GM12878 (cell line): ENCODE data around the gene NLRC3. TPM values are rescaled to one million over a fixed set of nuclear protein-coding genes. Genes with fewer than 3 reads are reported as not detected.

ENCODE experiments used
- ATAC-seq: fragments of 200-7000 bp; cut with Tn5 transposase; 3 replicates; pipeline ENCODE4 v1.9.1; 2020; ENCODE audit warnings: mild to moderate bottlenecking, moderate library complexity
- BruUV-seq: library from RNA; stranded (reverse); fragments of 400-500 nt; replicated peaks from 2 replicates; lab custom pipeline; 2021; lab: Mats Ljungman, UMichigan
- CTCF ChIA-PET: fragments of 300-600 bp; sonication (Branson Sonifier 250); formaldehyde crosslinking; extraction: SDS; loops from one replicate; lab custom pipeline; 2021; ENCODE audit warnings: inconsistent platforms; lab: Yijun Ruan, JAX
- POLR2A ChIA-PET: fragments of 350-600 bp; formaldehyde crosslinking; extraction: SDS; loops from one replicate; lab custom pipeline; 2021; ENCODE audit warnings: inconsistent platforms; lab: Charles Lee
- RAD21 ChIA-PET: fragments of 300-600 bp; sonication (Branson Sonifier 250); formaldehyde crosslinking; loops from one replicate; lab custom pipeline; 2023; ENCODE audit warnings: antibody characterized with exemption; ENCODE audit not compliant: unreplicated experiment; lab: Charles Lee
- SMC1A ChIA-PET: fragments of 300-600 bp; sonication (Branson Sonifier 250); formaldehyde crosslinking; loops from one replicate; lab custom pipeline; 2023; ENCODE audit not compliant: unreplicated experiment, uncharacterized antibody; lab: Charles Lee
- DNase-seq: peaks from one replicate; pipeline ENCODE4 v3.0.0-alpha.2; 2011; ENCODE audit warnings: low read depth, low spot score
- FAIRE-seq: peaks from 3 replicates; lab custom pipeline; 2011; peaks lifted over from hg19 to GRCh38; lab: Jason Lieb, UNC
- H2AFZ ChIP-seq: 2 replicates; pipeline ENCODE4 v1.6.0; 2011; ENCODE audit warnings: low read depth, low read length, control low read depth; ENCODE audit not compliant: control insufficient read depth
- H3K27ac ChIP-seq: 2 replicates; pipeline ENCODE4 v1.5.1; 2011; ENCODE audit warnings: control low read depth; ENCODE audit not compliant: control insufficient read depth, insufficient read depth
- H3K27me3 ChIP-seq, 2 experiments: replicated peaks in 1 of 2; 2 replicates each; pipeline versions ENCODE4 v1.6.0 to v1.6.1; 2011; ENCODE audit warnings: low read length in 1 of 2; ENCODE audit not compliant: control insufficient read depth in 2 of 2, insufficient read depth in 2 of 2
- H3K36me3 ChIP-seq, 2 experiments: 2 replicates each; pipeline ENCODE4 v1.5.1; 2011; ENCODE audit warnings: low read length in 1 of 2; ENCODE audit not compliant: control insufficient read depth in 2 of 2, insufficient read depth in 2 of 2
- H3K4me1 ChIP-seq: 2 replicates; pipeline ENCODE4 v1.6.1; 2011; ENCODE audit warnings: mild to moderate bottlenecking, low read length, moderate library complexity, mixed read lengths; ENCODE audit not compliant: control insufficient read depth, insufficient read depth
- H3K4me2 ChIP-seq: 2 replicates; pipeline ENCODE4 v1.6.0; 2011; ENCODE audit warnings: control low read depth; ENCODE audit not compliant: control insufficient read depth, insufficient read depth
- H3K4me3 ChIP-seq: fragments of 200-600 bp; sonication (generic); 2 replicates; pipeline ENCODE4 v1.5.1; 2016
- H3K79me2 ChIP-seq: 2 replicates; pipeline ENCODE4 v1.6.0; 2011; ENCODE audit warnings: low read length; ENCODE audit not compliant: control insufficient read depth, insufficient read depth
- H3K9ac ChIP-seq: 2 replicates; pipeline ENCODE4 v1.8.0; 2011; ENCODE audit warnings: low read length, control low read depth, mixed read lengths; ENCODE audit not compliant: control insufficient read depth, insufficient read depth
- H3K9me3 ChIP-seq: replicated peaks from 3 replicates; pipeline ENCODE4 v1.5.1; 2011; ENCODE audit warnings: mild to moderate bottlenecking, low read length; ENCODE audit not compliant: control insufficient read depth, insufficient read depth
- H4K20me1 ChIP-seq: 2 replicates; pipeline ENCODE4 v1.6.0; 2011; ENCODE audit not compliant: control insufficient read depth, insufficient read depth
- CBX5 ChIP-seq: sonication (generic); IDR thresholded peaks from 2 replicates; pipeline ENCODE4 v1.6.1; 2016; ENCODE audit warnings: low read depth, moderate library complexity, mild to moderate bottlenecking, inconsistent platforms
- HCFC1 ChIP-seq: fragments of 150-350 bp; IDR thresholded peaks from 2 replicates; pipeline ENCODE4 v1.6.1; 2014; ENCODE audit warnings: low read length
- HDAC6 ChIP-seq: fragments of 200-600 bp; sonication (generic); IDR thresholded peaks from one replicate; pipeline ENCODE4 v1.8.0; 2017; ENCODE audit warnings: antibody characterized with exemption; ENCODE audit not compliant: unreplicated experiment
- KDM1A ChIP-seq: fragments of 200-600 bp; sonication (generic); IDR thresholded peaks from 2 replicates; pipeline ENCODE4 v1.6.1; 2016; ENCODE audit warnings: borderline replicate concordance
- MTA2 ChIP-seq: fragments of 450-650 bp; IDR thresholded peaks from 2 replicates; pipeline ENCODE4 v1.6.1; 2016; ENCODE audit warnings: low read depth, mild to moderate bottlenecking, moderate library complexity
- MYC ChIP-seq: IDR thresholded peaks from 2 replicates; pipeline ENCODE4 v1.6.1; 2011; ENCODE audit warnings: mild to moderate bottlenecking, low read length, moderate library complexity, inconsistent platforms; ENCODE audit not compliant: insufficient read depth, insufficient replicate concordance, insufficient read length, severe bottlenecking
- SMARCA5 ChIP-seq: fragments of 450-650 bp; IDR thresholded peaks from 2 replicates; pipeline ENCODE4 v1.6.1; 2017; ENCODE audit warnings: mild to moderate bottlenecking
- YY1 ChIP-seq: IDR thresholded peaks from 2 replicates; pipeline ENCODE4 v1.6.1; 2011; ENCODE audit warnings: low read depth, mild to moderate bottlenecking, low read length
- ZNF217 ChIP-seq: fragments of 450-650 bp; IDR thresholded peaks from 2 replicates; pipeline ENCODE4 v1.6.1; 2017; ENCODE audit warnings: antibody characterized with exemption, mild to moderate bottlenecking
- WGBS: methylation state at CpG from one replicate; pipeline ENCODE4 v1.1.6; 2016; ENCODE audit warnings: low lambda C conversion rate; ENCODE audit not compliant: insufficient replicate concordance, insufficient coverage; ENCODE audit errors: missing lambda C conversion rate; 5-methylcytosine and 5-hydroxymethylcytosine counted together
- in situ Hi-C: fragments of 300-500 bp; cut with MboI; formaldehyde crosslinking; loops from 9 replicates; pipeline ENCODE4 v1.14.3; 2018; ENCODE audit warnings: mixed read lengths
- intact Hi-C: fragments of 100-400 bp; cut with micrococcal nuclease; formaldehyde crosslinking; loops from one replicate; pipeline ENCODE4 v1.14.2; 2022; ENCODE audit not compliant: unreplicated experiment
- polyA plus RNA-seq, 11 experiments: library from polyadenylated mRNA; depleted of rRNA in 4 of 11; unstranded in 6 of 11; stranded (reverse) in 5 of 11; fragments of >200 nt; fragmentation: Nextera tagmentation in 4 of 11; fragmentation: Illumina TruSeq in 1 of 11; extraction: Ambion mirVana in 4 of 11; extraction: Trizol in 1 of 11; gene quantifications; 1 replicate in 1 of 11; 2 replicates in 10 of 11; pipeline versions ENCODE4 v1.2.1 to v1.2.3, GENCODE V29; 2011 to 2016; ENCODE audit warnings: inconsistent platforms in 2 of 11, missing spikeins in 2 of 11, low read depth in 1 of 11
- total RNA-seq, 4 experiments: library from RNA; depleted of rRNA in 3 of 4; stranded (reverse); fragments of >200 nt in 3 of 4; fragmentation: Illumina TruSeq in 1 of 4; extraction: Trizol in 1 of 4; gene quantifications; 2 replicates each; pipeline versions ENCODE4 v1.2.1 to v1.2.3, GENCODE V29; 2013 to 2021
- TF ChIP-seq, protein P1 (sequence below): fragments of 450-650 bp; IDR thresholded peaks from 2 replicates; pipeline ENCODE4 v1.6.1; 2017; ENCODE audit warnings: mild to moderate bottlenecking, low read depth, inconsistent platforms; ENCODE audit not compliant: poor library complexity, severe bottlenecking
- TF ChIP-seq, protein P2 (sequence below): fragments of 450-650 bp; IDR thresholded peaks from 2 replicates; pipeline ENCODE4 v1.6.1; 2017; ENCODE audit warnings: mild to moderate bottlenecking
- TF ChIP-seq, protein P3 (sequence below): IDR thresholded peaks from 2 replicates; pipeline ENCODE4 v1.6.1; 2011; ENCODE audit warnings: borderline replicate concordance, low read depth, mild to moderate bottlenecking, moderate library complexity, mixed read lengths, low read length; ENCODE audit not compliant: insufficient read depth; ENCODE audit errors: extremely low read length

The NLRC3 gene
- total and polyA plus RNA-seq, 10 of the 15 experiments (the other 5 are each of a cell fraction or from before 2014, with no cell fraction given), result 2.2 to 17.8 (median 7.6) TPM

DNA sequence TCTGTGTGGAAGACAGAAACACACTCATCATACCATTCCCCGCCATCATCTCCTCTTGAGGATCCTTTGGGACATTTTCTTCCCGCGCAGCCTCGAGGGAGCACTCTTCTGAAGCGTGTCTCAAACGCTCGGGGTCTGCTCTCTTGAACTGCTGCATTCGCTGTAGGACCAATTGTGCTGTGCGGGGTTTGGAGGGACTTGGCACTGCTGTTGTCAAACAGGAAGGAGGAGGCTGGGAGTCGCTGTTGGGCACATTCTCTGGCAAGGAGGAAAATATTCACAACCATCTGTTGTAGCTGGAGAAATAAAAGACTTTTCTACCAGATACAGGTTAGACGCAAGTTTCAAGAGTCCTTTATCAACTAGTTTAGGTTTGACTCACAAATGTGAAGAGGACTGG lies 29.2 kb upstream of the NLRC3 start:
- H3K27me3 ChIP-seq, result no peaks in the 10 kb centered on the region
- peaks cover 0 to 6% of the 10 kb centered on the region in 2 experiments; a peak in 2 of 4 replicates for H3K36me3 ChIP-seq
- H3K4me3 ChIP-seq, result no peak overlapping the region
- H3K4me1 ChIP-seq, result peaks cover 25% of the 10 kb centered on the region
- FAIRE-seq (no peak), DNase-seq (no peak), ATAC-seq (no peak)
- CTCF ChIA-PET, result no interaction called here
- no peak overlapping the region for H3K27ac ChIP-seq
- SMC1A ChIA-PET, result no interaction called here
- POLR2A ChIA-PET, result interaction anchor here (0.6 to 0.9 kb wide), 2 partner anchors 12 to 227 kb away, joined by 3 read pairs; no protein-coding TSS in a partner anchor
- TF ChIP-seq ZNF217, result no peak
- TF ChIP-seq, protein P1, sequence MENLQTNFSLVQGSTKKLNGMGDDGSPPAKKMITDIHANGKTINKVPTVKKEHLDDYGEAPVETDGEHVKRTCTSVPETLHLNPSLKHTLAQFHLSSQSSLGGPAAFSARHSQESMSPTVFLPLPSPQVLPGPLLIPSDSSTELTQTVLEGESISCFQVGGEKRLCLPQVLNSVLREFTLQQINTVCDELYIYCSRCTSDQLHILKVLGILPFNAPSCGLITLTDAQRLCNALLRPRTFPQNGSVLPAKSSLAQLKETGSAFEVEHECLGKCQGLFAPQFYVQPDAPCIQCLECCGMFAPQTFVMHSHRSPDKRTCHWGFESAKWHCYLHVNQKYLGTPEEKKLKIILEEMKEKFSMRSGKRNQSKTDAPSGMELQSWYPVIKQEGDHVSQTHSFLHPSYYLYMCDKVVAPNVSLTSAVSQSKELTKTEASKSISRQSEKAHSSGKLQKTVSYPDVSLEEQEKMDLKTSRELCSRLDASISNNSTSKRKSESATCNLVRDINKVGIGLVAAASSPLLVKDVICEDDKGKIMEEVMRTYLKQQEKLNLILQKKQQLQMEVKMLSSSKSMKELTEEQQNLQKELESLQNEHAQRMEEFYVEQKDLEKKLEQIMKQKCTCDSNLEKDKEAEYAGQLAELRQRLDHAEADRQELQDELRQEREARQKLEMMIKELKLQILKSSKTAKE, result no peak
- TF ChIP-seq MYC, result no peak
- TF ChIP-seq YY1, result no peak
- TF ChIP-seq, protein P2, sequence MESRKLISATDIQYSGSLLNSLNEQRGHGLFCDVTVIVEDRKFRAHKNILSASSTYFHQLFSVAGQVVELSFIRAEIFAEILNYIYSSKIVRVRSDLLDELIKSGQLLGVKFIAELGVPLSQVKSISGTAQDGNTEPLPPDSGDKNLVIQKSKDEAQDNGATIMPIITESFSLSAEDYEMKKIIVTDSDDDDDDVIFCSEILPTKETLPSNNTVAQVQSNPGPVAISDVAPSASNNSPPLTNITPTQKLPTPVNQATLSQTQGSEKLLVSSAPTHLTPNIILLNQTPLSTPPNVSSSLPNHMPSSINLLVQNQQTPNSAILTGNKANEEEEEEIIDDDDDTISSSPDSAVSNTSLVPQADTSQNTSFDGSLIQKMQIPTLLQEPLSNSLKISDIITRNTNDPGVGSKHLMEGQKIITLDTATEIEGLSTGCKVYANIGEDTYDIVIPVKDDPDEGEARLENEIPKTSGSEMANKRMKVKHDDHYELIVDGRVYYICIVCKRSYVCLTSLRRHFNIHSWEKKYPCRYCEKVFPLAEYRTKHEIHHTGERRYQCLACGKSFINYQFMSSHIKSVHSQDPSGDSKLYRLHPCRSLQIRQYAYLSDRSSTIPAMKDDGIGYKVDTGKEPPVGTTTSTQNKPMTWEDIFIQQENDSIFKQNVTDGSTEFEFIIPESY, result no peak
- TF ChIP-seq HCFC1, result no peak
- no peak for TF ChIP-seq CBX5
- no peak for TF ChIP-seq HDAC6
- TF ChIP-seq MTA2, result no peak
- TF ChIP-seq KDM1A, result no peak
- TF ChIP-seq, protein P3, sequence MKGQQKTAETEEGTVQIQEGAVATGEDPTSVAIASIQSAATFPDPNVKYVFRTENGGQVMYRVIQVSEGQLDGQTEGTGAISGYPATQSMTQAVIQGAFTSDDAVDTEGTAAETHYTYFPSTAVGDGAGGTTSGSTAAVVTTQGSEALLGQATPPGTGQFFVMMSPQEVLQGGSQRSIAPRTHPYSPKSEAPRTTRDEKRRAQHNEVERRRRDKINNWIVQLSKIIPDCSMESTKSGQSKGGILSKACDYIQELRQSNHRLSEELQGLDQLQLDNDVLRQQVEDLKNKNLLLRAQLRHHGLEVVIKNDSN, result no peak
- TF ChIP-seq SMARCA5, result no peak
- WGBS, result 82% methylated on average over 11 of the region's 11 CpGs
- in situ Hi-C loops (no loop called here), intact Hi-C loops (loop anchor here (2.0 kb wide), 1 partner anchor 28 kb away; no protein-coding TSS in a partner anchor)
- H3K9ac ChIP-seq, result no peak overlapping the region
- peaks cover 11% of the 10 kb centered on the region for H3K79me2 ChIP-seq
- H4K20me1 ChIP-seq, result no peaks in the 10 kb centered on the region
- H2AFZ ChIP-seq, result no peak overlapping the region
- no peaks in the 10 kb centered on the region for H3K9me3 ChIP-seq
- no peak overlapping the region for H3K4me2 ChIP-seq
- RAD21 ChIA-PET, result no interaction called here
- no TSS peak for BruUV-seq
